HEK293 (cell line): ENCODE results near the gene PER1.
A peak's percentile ranks its signal among the peaks of the same experiment; 100 is the strongest.

ENCODE experiments used
- CTCF ChIA-PET: fragments of 350-600 bp; formaldehyde crosslinking; extraction: SDS; loops from one replicate; lab custom pipeline; 2021; ENCODE audit warnings: antibody characterized with exemption; lab: Yijun Ruan, JAX
- POLR2A ChIA-PET: fragments of 300-600 bp; formaldehyde crosslinking; extraction: SDS; loops from one replicate; lab custom pipeline; 2020; ENCODE audit warnings: antibody characterized with exemption, inconsistent platforms; lab: Yijun Ruan, JAX
- H3K27ac ChIP-seq: fragments of 200-500 bp; sonication (Bioruptor generic); 2 replicates; pipeline ENCODE4 v1.5.1; 2014; ENCODE audit warnings: low read depth, low read length, control low read depth, inconsistent platforms; ENCODE audit errors: extremely low read depth
- H3K36me3 ChIP-seq, 2 experiments: fragments of 200-500 bp in 1 of 2; sonication (Bioruptor generic) in 1 of 2; 1 replicate in 1 of 2; 2 replicates in 1 of 2; pipeline ENCODE4 v1.5.1; 2014 to 2017; ENCODE audit warnings: inconsistent platforms in 2 of 2, low read length in 2 of 2; ENCODE audit not compliant: control insufficient read depth in 2 of 2, insufficient read depth in 1 of 2
- H3K4me1 ChIP-seq: fragments of 200-500 bp; sonication (Bioruptor generic); 2 replicates; pipeline ENCODE4 v1.5.1; 2014; ENCODE audit warnings: mild to moderate bottlenecking, low read length, inconsistent platforms; ENCODE audit not compliant: control insufficient read depth, insufficient read depth
- H3K4me3 ChIP-seq: 2 replicates; pipeline ENCODE4 v1.5.1; 2011; ENCODE audit warnings: low read depth, mild to moderate bottlenecking, control low read depth, low read length, moderate library complexity
- H3K9me3 ChIP-seq: fragments of 200-500 bp; sonication (Bioruptor generic); 2 replicates; pipeline ENCODE4 v1.5.1; 2014; ENCODE audit warnings: low read depth, low read length, inconsistent platforms; ENCODE audit not compliant: control insufficient read depth, insufficient read depth
- EGR2 ChIP-seq: fragments of 450-650 bp; formaldehyde crosslinking; IDR thresholded peaks from 2 replicates; pipeline ENCODE4 v1.5.1; 2016; ENCODE audit warnings: low read depth, missing biosample characterization, missing genetic modification characterization
- KLF1 ChIP-seq: fragments of 450-650 bp; formaldehyde crosslinking; IDR thresholded peaks from 2 replicates; pipeline ENCODE4 v1.5.1; 2016; ENCODE audit warnings: missing biosample characterization, missing genetic modification characterization
- ZFHX2 ChIP-seq: fragments of 450-650 bp; formaldehyde crosslinking; conservative IDR thresholded peaks from 2 replicates; pipeline ENCODE4 v1.5.1; 2016; ENCODE audit warnings: missing biosample characterization, missing genetic modification characterization
- ZFP41 ChIP-seq: fragments of 450-650 bp; formaldehyde crosslinking; IDR thresholded peaks from 2 replicates; pipeline ENCODE4 v1.5.1; 2016; ENCODE audit warnings: missing biosample characterization, missing genetic modification characterization, borderline replicate concordance
- ZIC2 ChIP-seq: fragments of 450-650 bp; formaldehyde crosslinking; IDR thresholded peaks from 2 replicates; pipeline ENCODE4 v1.5.1; 2016; ENCODE audit warnings: missing biosample characterization, missing genetic modification characterization
- ZNF184 ChIP-seq: fragments of 450-650 bp; IDR thresholded peaks from 2 replicates; pipeline ENCODE4 v1.5.1; 2018; ENCODE audit warnings: missing biosample characterization, mild to moderate bottlenecking, missing genetic modification characterization
- ZNF335 ChIP-seq: fragments of 450-650 bp; formaldehyde crosslinking; conservative IDR thresholded peaks from 2 replicates; pipeline ENCODE4 v1.5.1; 2016; ENCODE audit warnings: missing biosample characterization, missing genetic modification characterization
- ZNF48 ChIP-seq: fragments of 450-650 bp; formaldehyde crosslinking; IDR thresholded peaks from 2 replicates; pipeline ENCODE4 v1.5.1; 2016; ENCODE audit warnings: missing biosample characterization, missing genetic modification characterization
- ZNF600 ChIP-seq: fragments of 450-650 bp; formaldehyde crosslinking; IDR thresholded peaks from 2 replicates; pipeline ENCODE4 v1.5.1; 2016; ENCODE audit warnings: missing biosample characterization, missing genetic modification characterization
- ZNF623 ChIP-seq: fragments of 450-650 bp; formaldehyde crosslinking; IDR thresholded peaks from 2 replicates; pipeline ENCODE4 v1.5.1; 2016; ENCODE audit warnings: missing biosample characterization, missing genetic modification characterization
- ZNF626 ChIP-seq: fragments of 450-650 bp; sonication (Bioruptor Pico); formaldehyde crosslinking; IDR thresholded peaks from 2 replicates; pipeline ENCODE4 v1.5.1; 2018; ENCODE audit warnings: missing biosample characterization, missing genetic modification characterization, inconsistent platforms
- ZNF677 ChIP-seq: fragments of 450-650 bp; IDR thresholded peaks from 2 replicates; pipeline ENCODE4 v1.5.0; 2018; ENCODE audit warnings: missing biosample characterization, mild to moderate bottlenecking, missing genetic modification characterization, moderate library complexity
- ZNF76 ChIP-seq: fragments of 450-650 bp; formaldehyde crosslinking; IDR thresholded peaks from 2 replicates; pipeline ENCODE4; 2016; ENCODE audit warnings: low read depth, missing biosample characterization, missing genetic modification characterization, borderline replicate concordance
- ZNF785 ChIP-seq: fragments of 450-650 bp; formaldehyde crosslinking; IDR thresholded peaks from 2 replicates; pipeline ENCODE4 v1.5.1; 2016; ENCODE audit warnings: missing biosample characterization, missing genetic modification characterization
- TF ChIP-seq, protein P1 (sequence below): fragments of 450-650 bp; formaldehyde crosslinking; IDR thresholded peaks from 2 replicates; pipeline ENCODE4 v1.5.1; 2016; ENCODE audit warnings: missing biosample characterization, missing genetic modification characterization, low read depth
- TF ChIP-seq, protein P2 (sequence below): fragments of 450-650 bp; formaldehyde crosslinking; IDR thresholded peaks from 2 replicates; pipeline ENCODE4 v1.5.1; 2016; ENCODE audit warnings: missing biosample characterization, missing genetic modification characterization
- TF ChIP-seq, protein P3 (sequence below): fragments of 450-650 bp; formaldehyde crosslinking; IDR thresholded peaks from 2 replicates; pipeline ENCODE4 v1.5.1; 2016; ENCODE audit warnings: missing biosample characterization, missing genetic modification characterization
- TF ChIP-seq, protein P4 (sequence below): fragments of 450-650 bp; formaldehyde crosslinking; conservative IDR thresholded peaks from 2 replicates; pipeline ENCODE4 v1.5.1; 2016; ENCODE audit warnings: low read depth, missing biosample characterization, missing genetic modification characterization
- TF ChIP-seq, protein P5 (sequence below): fragments of 450-650 bp; formaldehyde crosslinking; IDR thresholded peaks from 2 replicates; pipeline ENCODE4 v1.5.1; 2016; ENCODE audit warnings: missing biosample characterization, missing genetic modification characterization

The PER1 gene

DNA sequence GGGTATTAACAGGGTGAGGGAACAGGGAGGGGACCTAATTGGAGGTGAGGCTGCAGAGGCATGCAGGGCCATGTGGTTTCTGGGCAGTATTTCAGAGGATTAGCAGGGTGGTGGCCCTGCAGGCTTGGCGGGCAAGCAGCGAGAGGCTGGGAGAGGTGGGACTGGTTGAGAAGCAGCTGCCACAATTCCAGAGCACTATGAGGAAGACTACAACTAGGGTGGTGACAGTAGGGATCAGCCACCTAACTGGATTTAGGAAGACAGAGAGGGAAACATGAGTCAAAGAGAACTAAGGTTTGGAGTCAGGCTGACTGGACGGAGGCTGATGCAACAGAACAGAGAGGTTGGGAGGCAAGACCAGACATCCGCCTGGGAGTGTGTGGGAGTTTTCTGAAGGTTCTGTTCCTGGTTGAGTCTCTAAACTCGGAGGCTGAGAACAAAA lies 46.2 kb downstream of the PER1 start:
- no peaks in the 10 kb centered on the region for H3K36me3 ChIP-seq
- no peak overlapping the region for H3K27ac ChIP-seq
- no peak overlapping the region for H3K4me3 ChIP-seq
- TF ChIP-seq ZNF184 (tag by site-specific recombination): no peak
- TF ChIP-seq ZNF785 (tag by site-specific recombination): 0 out of 2 replicates have a peak, but pooled peaks have one; percentile 20
- TF ChIP-seq KLF1: peak; percentile 75
- TF ChIP-seq ZNF48 (tag by site-specific recombination): no peak
- no peak for TF ChIP-seq ZFP41 (tag by site-specific recombination)
- TF ChIP-seq, protein P1, sequence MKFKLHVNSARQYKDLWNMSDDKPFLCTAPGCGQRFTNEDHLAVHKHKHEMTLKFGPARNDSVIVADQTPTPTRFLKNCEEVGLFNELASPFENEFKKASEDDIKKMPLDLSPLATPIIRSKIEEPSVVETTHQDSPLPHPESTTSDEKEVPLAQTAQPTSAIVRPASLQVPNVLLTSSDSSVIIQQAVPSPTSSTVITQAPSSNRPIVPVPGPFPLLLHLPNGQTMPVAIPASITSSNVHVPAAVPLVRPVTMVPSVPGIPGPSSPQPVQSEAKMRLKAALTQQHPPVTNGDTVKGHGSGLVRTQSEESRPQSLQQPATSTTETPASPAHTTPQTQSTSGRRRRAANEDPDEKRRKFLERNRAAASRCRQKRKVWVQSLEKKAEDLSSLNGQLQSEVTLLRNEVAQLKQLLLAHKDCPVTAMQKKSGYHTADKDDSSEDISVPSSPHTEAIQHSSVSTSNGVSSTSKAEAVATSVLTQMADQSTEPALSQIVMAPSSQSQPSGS (tag by site-specific recombination): no peak
- 0 out of 2 replicates have a peak, but pooled peaks have one; percentile 27 for TF ChIP-seq ZNF600 (tag by site-specific recombination)
- TF ChIP-seq ZFHX2 (tag by site-specific recombination): peak; percentile 68
- TF ChIP-seq EGR2 (tag by site-specific recombination): 0 out of 2 replicates have a peak, but pooled peaks have one; percentile 9
- 0 out of 2 replicates have a peak, but pooled peaks have one; percentile 18 for TF ChIP-seq ZIC2 (tag by site-specific recombination)
- TF ChIP-seq, all 188 proteins: peak for 6
- ChIA-PET POLR2A (interaction anchor here (1.6 kb wide), 1 partner anchor 13 kb away, joined by 6 read pairs; no protein-coding TSS in a partner anchor), CTCF (interaction anchor here (0.9 to 16.9 kb wide), 6 partner anchors 10 to 45 kb away, joined by 3 to 561 read pairs (median 34); partner anchors contain the start of genes ALOX12B and ALOXE3)
- Histone ChIP-seq H3K9me3 (no peaks in the 10 kb centered on the region), H3K4me1 (no peaks in the 10 kb centered on the region)

DNA sequence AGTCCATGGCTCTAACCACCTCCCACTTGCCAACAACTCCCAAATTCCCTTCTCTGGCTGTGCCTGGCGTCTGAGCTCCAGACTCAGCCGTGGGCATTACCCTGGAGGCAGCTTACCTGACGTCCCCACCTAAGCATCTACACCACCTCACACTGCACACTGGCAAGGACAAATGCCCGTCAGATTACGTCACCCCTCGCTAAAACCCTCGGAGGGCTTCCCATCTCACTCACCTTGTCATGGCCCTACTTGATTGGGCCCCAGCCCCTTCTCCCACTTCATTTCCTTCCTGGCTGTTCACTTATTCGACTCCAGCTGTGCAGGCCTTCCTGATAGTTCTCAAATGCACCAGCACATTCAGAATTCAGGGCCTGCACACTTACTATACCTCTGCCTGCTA lies 47.3 kb downstream of the PER1 start:
- POLR2A ChIA-PET: interaction anchor here (1.1 to 1.6 kb wide), 2 partner anchors 10 to 14 kb away, joined by 3 to 6 read pairs; no protein-coding TSS in a partner anchor
- CTCF ChIA-PET: interaction anchor here (0.6 to 16.9 kb wide), 5 partner anchors 14 to 47 kb away, joined by 3 to 561 read pairs (median 8); partner anchors contain the start of gene ALOX12B

More for the DNA sequence above, 47.3 kb downstream of the PER1 start:
- H3K27ac ChIP-seq: no peak overlapping the region
- no peak overlapping the region for H3K4me3 ChIP-seq
- no peaks in the 10 kb centered on the region for H3K4me1 ChIP-seq
- no peaks in the 10 kb centered on the region for H3K9me3 ChIP-seq
- no peaks in the 10 kb centered on the region for H3K36me3 ChIP-seq
- TF ChIP-seq, protein P2, sequence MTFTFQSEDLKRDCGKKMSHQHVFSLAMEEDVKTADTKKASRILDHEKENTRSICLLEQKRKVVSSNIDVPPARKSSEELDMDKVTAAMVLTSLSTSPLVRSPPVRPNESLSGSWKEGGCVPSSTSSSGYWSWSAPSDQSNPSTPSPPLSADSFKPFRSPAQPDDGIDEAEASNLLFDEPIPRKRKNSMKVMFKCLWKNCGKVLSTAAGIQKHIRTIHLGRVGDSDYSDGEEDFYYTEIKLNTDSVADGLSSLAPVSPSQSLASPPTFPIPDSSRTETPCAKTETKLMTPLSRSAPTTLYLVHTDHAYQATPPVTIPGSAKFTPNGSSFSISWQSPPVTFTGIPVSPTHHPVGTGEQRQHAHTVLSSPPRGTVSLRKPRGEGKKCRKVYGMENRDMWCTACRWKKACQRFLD (tag by site-specific recombination): no peak
- TF ChIP-seq, protein P3, sequence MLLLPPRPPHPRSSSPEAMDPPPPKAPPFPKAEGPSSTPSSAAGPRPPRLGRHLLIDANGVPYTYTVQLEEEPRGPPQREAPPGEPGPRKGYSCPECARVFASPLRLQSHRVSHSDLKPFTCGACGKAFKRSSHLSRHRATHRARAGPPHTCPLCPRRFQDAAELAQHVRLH (tag by site-specific recombination): no peak
- no peak for TF ChIP-seq ZNF623 (tag by site-specific recombination)
- TF ChIP-seq, protein P4, sequence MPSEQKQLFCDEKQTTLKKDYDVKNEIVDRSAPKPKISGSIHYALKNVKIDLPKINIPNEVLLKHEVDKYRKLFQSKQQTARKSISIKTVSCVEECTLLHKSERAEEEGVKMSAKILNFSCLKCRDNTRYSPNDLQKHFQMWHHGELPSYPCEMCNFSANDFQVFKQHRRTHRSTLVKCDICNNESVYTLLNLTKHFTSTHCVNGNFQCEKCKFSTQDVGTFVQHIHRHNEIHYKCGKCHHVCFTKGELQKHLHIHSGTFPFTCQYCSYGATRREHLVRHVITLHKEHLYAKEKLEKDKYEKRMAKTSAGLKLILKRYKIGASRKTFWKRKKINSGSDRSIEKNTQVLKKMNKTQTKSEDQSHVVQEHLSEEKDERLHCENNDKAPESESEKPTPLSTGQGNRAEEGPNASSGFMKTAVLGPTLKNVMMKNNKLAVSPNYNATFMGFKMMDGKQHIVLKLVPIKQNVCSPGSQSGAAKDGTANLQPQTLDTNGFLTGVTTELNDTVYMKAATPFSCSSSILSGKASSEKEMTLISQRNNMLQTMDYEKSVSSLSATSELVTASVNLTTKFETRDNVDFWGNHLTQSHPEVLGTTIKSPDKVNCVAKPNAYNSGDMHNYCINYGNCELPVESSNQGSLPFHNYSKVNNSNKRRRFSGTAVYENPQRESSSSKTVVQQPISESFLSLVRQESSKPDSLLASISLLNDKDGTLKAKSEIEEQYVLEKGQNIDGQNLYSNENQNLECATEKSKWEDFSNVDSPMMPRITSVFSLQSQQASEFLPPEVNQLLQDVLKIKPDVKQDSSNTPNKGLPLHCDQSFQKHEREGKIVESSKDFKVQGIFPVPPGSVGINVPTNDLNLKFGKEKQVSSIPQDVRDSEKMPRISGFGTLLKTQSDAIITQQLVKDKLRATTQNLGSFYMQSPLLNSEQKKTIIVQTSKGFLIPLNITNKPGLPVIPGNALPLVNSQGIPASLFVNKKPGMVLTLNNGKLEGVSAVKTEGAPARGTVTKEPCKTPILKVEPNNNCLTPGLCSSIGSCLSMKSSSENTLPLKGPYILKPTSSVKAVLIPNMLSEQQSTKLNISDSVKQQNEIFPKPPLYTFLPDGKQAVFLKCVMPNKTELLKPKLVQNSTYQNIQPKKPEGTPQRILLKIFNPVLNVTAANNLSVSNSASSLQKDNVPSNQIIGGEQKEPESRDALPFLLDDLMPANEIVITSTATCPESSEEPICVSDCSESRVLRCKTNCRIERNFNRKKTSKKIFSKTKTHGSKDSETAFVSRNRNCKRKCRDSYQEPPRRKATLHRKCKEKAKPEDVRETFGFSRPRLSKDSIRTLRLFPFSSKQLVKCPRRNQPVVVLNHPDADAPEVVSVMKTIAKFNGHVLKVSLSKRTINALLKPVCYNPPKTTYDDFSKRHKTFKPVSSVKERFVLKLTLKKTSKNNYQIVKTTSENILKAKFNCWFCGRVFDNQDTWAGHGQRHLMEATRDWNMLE (tag by site-specific recombination): no peak
- TF ChIP-seq ZNF677 (tag by site-specific recombination): no peak
- TF ChIP-seq, protein P5, sequence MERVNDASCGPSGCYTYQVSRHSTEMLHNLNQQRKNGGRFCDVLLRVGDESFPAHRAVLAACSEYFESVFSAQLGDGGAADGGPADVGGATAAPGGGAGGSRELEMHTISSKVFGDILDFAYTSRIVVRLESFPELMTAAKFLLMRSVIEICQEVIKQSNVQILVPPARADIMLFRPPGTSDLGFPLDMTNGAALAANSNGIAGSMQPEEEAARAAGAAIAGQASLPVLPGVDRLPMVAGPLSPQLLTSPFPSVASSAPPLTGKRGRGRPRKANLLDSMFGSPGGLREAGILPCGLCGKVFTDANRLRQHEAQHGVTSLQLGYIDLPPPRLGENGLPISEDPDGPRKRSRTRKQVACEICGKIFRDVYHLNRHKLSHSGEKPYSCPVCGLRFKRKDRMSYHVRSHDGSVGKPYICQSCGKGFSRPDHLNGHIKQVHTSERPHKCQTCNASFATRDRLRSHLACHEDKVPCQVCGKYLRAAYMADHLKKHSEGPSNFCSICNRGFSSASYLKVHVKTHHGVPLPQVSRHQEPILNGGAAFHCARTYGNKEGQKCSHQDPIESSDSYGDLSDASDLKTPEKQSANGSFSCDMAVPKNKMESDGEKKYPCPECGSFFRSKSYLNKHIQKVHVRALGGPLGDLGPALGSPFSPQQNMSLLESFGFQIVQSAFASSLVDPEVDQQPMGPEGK: no peak
- no peak for TF ChIP-seq ZNF76 (tag by site-specific recombination)
- TF ChIP-seq ZNF335 (tag by site-specific recombination): no peak
- TF ChIP-seq ZNF626 (tag by site-specific recombination): no peak
